Activated T-helper 1 cell treated with Interleukin-2 at 50 U/mL for 16 hours (primary cell): ENCODE data around the gene NFKBIA.
"Not testable (repeated sequence)": the region's sequence is repeated elsewhere in the genome, so short reads cannot be mapped to it uniquely, and the experiment has no call there.

Experiments used
- DNase-seq: peaks from one replicate; pipeline ENCODE4 v3.0.0-alpha.2; 2020; ENCODE audit warnings: low read depth

The NFKBIA gene

GRCh38 chr14:35368139-35368460 lies 36.4 kb downstream of the NFKBIA start:
- no peak for DNase-seq

DNA sequence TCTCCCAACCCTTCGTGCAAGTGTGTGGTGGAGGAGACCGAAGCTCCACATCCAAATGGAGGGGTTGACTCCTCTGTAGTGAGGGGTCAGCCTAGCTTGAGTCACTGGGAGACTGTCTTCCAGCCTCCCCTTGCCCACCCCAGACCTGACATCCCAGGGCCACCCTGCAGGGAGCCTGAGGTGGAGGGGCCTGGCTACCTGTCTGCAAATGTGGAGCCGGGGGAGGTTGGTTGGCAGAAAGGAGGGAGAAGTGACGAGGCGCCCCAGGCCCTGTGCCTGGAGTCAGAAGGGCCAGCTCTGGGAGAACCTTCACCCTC lies 37.5 kb downstream of the NFKBIA start:
- DNase-seq, result no peak

DNA sequence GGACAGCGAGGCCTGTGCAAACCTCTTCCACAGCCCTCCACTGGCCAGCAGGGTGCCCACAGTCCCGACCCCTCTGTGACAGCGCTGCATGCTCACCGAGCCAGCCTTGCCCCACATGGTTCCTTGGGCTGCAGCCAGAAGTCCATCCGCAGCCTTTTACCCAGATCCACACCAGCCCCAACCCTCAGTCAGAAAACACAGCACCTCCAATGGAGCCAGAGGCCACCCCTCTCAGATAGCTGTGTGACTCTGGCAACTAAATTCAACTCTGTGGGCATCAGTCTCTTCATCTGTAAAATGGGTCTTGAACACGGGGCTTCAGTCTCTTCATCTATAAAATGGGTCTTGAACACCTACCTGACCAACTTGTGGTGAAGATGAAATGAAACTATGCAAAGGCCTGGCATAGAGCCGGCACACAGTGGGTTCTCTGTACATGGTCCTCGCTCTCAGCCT lies 38.0 kb downstream of the NFKBIA start:
- no peak for DNase-seq

DNA sequence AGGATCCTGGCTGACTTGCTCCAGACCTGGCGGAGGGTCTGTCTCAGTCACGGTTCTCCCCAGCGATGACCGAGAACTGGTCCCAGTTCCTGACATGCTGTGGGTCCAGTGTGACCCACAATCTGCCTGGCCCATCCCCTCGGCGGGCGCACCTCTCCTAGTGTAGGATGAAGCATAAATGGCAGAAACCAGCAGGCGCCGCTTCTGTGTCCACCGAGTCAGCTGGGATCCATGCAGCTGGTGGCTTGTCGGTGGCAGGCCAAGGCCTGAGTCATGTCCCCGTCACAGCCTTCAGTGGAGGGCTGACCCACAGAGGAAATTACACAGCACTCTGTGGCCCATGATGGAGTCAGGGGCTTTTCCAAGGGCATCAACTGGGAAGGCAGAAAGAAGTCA lies 38.5 kb downstream of the NFKBIA start:
- no peak for DNase-seq

- no peak for DNase-seq
Measured at GRCh38 chr14:35365130-35366055, 39.2 kb downstream of the NFKBIA start.

GRCh38 chr14:35362911-35363374 lies 41.6 kb downstream of the NFKBIA start:
- no peak for DNase-seq

GRCh38 chr14:35362450-35362849 lies 42.1 kb downstream of the NFKBIA start:
- DNase-seq, result no peak

GRCh38 chr14:35361141-35361480 lies 43.4 kb downstream of the NFKBIA start:
- DNase-seq, result no peak

- DNase-seq, result not testable (repeated sequence)
Measured at GRCh38 chr14:35359655-35360054, 44.9 kb downstream of the NFKBIA start.

GRCh38 chr14:35355981-35356841 lies 48.3 kb downstream of the NFKBIA start:
- no peak for DNase-seq

DNA sequence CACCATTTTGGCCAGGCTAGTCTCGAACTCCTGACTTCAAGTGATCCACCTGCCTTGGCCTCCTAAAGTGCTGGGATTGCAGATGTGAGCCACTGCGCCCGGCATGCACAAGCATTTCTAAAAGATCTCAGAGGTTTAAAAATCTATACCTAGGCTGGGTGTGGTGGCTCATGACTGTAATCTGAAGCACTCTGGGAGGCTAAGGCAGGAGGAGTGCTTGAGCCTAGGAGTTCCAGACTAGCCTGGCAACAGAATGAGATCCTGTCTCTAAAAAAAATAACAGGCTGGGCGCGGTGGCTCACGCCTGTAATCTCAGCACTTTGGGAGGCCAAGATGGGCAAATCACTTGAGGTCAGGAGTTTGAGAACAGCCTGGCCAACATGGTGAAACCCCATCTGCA lies 49.3 kb downstream of the NFKBIA start:
- DNase-seq, result not testable (repeated sequence)

DNA sequence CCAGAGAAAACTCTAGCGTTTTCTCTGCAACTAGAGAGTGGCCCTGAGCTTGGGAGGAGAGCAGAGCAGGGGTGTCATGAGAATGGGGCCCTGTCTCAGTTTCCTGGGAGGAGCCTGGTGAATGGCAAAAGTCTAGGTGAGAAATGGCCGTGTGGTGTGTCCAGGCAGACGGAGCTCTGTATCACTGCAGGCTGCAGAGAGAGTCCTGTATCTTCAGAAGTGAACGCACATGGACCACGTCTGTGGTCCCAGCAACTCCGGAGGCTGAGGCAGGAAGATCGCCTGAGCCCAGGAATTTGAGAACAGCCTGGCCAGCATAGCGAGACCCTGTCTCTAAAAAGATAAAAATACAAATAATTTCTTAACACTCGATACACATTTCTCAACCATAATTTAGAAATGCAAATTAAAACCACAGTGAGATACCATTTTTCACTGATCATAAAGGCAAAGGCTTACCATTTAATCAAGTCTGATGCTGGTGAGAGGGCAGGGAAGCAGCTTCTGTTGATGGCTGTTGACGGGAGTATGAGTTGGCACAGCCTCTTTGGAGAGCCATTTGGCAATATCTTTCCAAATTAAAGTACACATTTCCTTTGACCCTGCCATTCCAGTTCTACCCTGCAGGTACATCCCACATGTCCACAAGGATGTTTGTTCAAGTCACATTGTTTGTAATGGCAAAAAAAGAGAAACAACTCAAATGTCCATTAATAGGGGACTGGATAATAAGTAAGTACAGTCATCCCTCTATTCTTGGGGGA lies 51.0 kb downstream of the NFKBIA start:
- DNase-seq, result no peak

DNA sequence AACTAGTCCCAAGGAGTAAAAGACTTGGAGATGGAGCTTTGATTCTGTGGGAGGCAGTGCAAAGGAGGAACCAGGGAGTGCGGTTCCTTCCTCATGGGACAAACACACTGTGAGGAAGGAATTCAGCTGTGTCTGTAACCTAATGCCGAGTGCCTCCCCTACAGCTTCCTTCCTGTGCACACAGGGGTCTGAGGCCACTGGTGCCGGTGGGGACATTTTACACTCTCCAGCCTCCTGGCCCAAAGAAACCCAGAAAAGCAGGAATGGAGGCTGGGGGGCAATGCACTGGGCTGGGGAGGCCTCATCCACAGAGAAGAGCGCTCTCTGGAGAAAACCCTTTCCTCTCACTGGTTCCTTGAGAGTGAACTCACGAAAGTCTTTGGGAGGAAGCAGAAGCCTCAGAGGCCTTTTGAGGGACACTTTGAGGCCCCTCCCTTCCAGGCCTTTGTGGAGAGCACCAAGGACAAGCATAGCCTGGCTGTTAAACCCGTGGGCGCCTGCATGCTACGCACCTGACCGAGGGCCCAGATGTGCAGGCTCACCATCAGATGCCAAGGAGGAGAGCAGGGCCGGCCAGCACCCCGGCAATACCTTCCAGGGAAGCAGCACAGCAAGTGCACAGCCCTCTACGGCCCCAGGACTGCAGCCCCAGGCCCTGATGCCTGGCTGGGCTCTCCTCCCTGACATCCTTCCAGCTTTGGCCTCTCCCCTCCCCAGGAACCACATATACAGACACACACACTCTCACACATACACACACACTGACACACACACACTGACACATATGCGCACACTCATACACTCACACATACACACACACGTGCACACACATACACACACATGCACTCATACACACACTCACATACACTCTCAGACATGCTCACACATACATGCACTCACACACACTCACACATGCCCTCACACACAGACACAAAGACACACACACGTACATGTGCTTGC lies 52.0 kb downstream of the NFKBIA start:
- no peak for DNase-seq

DNA sequence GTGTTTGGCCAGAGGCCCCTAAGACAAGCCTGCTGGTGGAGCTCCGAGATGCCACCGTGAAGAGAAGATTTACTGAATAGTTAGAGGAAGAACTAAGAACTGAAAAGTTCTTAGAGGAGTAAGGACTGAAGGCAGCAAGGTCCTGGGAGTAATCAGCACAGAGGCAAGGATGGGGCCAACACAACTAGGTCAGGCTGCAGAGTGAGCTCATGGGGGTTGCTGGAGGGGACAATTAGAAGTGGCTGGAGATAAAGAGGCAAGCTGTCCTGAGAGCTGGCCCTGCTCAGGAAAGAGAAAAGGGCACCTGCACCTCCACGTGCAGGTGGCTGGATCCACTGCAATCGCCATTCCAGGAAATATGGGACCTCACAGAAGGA lies 52.7 kb downstream of the NFKBIA start:
- no peak for DNase-seq
